Neural cell (in vitro differentiated cells): ENCODE results near the gene TM9SF1.

Source experiments
- CTCF ChIP-seq: fragments of 450-650 bp; IDR thresholded peaks from 2 replicates; pipeline ENCODE4 v1.5.1; 2014; ENCODE audit warnings: antibody characterized with exemption, mild to moderate bottlenecking, moderate library complexity; ENCODE audit not compliant: poor library complexity, severe bottlenecking
- EP300 ChIP-seq: fragments of 450-650 bp; conservative IDR thresholded peaks from 2 replicates; pipeline ENCODE4 v1.6.1; 2014; ENCODE audit warnings: antibody characterized with exemption, mild to moderate bottlenecking, moderate library complexity; ENCODE audit not compliant: poor library complexity, severe bottlenecking
- POLR2AphosphoS5 ChIP-seq: IDR thresholded peaks from 2 replicates; pipeline ENCODE4 v1.6.1; 2012
- RAD21 ChIP-seq: fragments of 450-650 bp; conservative IDR thresholded peaks from 2 replicates; pipeline ENCODE4 v1.6.1; 2014; ENCODE audit warnings: antibody characterized with exemption, mild to moderate bottlenecking, moderate library complexity
- REST ChIP-seq: IDR thresholded peaks from 2 replicates; pipeline ENCODE4 v1.6.1; 2012; ENCODE audit warnings: borderline replicate concordance
- SMC3 ChIP-seq: fragments of 450-650 bp; conservative IDR thresholded peaks from 2 replicates; pipeline ENCODE4 v1.6.1; 2014; ENCODE audit warnings: antibody characterized with exemption, mild to moderate bottlenecking, moderate library complexity; ENCODE audit not compliant: poor library complexity

GRCh38 chr14:24243336-24243836, 48.1 kb upstream of the TM9SF1 start:
- TF ChIP-seq CTCF: no peak
- no peak for TF ChIP-seq POLR2AphosphoS5
- TF ChIP-seq EP300: no peak
- TF ChIP-seq SMC3: no peak
- no peak for TF ChIP-seq REST
- no peak for TF ChIP-seq RAD21
